Hematopoietic multipotent progenitor cell treated with erythropoietin and hydrocortisone succinate and interleukin-3 and kit ligand, for 17 days (in vitro differentiated cells): Measurements from ENCODE around the gene EPB41L2.
"Not testable (repeated sequence)": the region's sequence is repeated elsewhere in the genome, so short reads cannot be mapped to it uniquely, and the experiment has no call there.

Experiments used
- DNase-seq: peaks from one replicate; pipeline ENCODE4 v3.0.0-alpha.2; 2015; ENCODE audit warnings: low spot score

Gene EPB41L2

DNA sequence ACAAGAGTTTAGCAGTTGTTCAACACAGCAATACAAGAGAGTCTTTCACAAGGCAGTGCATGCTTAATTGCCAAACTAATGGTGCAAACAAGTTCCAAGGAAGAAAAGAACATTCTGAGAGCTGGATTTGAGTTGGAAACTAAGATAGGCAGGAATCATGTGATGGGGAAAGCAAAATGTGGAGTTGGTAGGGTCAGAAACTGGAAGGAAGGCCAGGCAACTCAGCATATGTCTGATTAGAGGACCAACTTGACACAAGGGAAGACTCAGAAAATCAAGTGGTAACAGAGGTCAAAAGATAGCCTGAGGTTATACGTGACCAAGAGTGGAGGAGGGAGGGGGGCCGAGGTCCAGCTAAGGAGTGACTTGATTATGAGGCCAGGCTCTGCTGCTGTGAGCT lies 118.6 kb downstream of the EPB41L2 start:
- no peak for DNase-seq

DNA sequence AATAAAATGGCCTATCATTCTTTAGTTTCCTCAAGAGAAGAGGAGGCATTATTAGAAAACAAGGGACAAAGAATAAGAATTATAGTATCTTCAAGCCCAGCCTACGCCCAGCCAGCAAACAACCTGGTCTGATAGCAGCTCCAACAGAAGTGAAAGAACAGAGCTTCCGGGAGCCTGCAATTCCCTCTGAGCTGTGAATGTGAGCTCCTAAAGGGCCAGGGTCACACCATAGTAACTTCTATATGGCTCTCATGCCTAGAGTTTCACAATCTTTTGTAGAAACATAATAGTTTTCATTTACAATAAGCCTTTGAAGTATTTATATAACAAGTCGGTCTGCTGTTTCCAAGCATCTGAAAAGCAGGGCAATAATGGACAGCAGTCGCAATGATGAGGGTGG lies 119.3 kb downstream of the EPB41L2 start:
- DNase-seq = no peak

DNA sequence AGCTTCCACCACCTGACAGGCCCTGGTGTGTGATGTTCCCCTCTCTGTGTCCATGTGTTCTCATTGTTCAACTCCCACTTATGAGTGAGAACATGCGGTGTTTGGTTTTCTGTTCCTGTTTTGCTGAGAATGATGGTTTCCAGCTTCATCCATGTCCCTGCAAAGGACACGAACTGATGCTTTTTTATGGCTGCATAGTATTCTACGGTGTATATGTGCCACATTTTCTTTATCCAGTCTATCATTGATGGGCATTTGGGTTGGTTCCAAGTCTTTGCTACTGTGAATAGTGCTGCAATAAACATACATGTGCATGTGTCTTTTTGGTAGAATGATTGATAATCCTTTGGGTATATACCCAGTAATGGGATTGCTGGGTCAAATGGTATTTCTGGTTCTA lies 120.3 kb downstream of the EPB41L2 start:
- DNase-seq = not testable (repeated sequence)

DNA sequence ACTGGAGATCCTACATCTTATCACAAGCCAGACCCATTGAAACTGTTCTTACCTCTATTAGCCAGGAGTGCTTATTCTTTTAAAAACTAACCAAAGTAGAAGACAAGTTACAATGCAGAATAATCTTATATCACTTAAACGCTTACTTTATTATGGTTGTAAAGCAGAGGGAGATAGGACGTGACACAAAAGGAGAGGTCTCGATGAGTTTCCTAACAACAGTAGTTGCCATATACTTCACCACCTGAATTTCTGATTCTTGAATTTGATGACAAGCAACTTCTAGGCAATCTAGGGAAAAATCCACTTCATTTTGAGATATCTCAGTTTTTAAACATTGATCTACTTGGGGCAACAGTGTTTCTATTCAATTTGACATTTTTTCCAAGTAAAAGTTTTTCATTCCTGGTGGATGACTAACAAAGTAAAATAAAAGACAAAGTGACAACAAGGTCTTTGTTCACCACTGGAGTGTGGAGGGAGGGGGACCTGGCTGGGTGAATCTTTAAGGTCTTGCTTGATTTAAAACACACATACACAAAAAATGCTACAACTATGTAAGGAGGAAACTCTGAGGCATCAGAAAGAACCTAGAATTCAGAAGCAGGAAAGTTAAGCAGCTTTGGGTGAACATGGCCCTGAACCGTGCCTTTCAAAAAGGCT lies 125.0 kb downstream of the EPB41L2 start:
- DNase-seq = no peak

DNA sequence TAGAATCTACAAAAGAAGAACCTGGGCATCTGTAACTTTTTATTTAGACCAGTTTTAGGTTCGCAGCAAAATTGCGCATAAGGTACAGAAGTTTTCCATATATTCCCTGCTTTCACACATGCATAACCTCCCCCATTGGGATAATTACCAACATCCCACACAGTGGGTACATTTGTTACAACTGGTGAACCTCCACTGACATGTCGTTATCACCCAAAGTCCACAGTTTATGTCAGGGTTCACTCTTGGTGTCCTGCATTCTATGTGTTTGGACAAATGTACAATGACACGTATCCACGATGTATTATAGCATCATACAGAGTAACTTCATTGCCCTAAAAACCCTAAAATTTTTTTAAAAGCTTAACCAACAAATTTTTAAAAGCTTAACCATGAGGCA lies 126.1 kb downstream of the EPB41L2 start:
- DNase-seq = no peak

DNA sequence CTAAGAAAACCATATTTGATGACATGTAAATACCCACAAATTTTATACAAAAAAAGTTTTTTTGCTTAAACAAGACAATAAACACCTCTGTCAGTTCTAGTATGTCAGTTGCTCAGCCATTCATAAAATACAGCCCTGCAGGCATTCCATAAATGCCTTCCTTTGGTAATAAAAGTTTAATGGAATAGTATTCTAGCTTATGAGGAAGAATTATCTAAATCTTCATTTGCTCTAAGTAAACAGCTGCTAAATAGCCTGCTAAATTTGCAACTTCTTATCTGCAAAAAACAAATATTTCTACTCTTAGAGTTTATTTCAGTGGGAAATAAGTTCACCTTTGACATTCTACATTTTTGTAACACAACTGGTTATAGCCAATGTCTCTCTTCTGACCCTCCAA lies 127.1 kb downstream of the EPB41L2 start:
- DNase-seq = no peak

DNA sequence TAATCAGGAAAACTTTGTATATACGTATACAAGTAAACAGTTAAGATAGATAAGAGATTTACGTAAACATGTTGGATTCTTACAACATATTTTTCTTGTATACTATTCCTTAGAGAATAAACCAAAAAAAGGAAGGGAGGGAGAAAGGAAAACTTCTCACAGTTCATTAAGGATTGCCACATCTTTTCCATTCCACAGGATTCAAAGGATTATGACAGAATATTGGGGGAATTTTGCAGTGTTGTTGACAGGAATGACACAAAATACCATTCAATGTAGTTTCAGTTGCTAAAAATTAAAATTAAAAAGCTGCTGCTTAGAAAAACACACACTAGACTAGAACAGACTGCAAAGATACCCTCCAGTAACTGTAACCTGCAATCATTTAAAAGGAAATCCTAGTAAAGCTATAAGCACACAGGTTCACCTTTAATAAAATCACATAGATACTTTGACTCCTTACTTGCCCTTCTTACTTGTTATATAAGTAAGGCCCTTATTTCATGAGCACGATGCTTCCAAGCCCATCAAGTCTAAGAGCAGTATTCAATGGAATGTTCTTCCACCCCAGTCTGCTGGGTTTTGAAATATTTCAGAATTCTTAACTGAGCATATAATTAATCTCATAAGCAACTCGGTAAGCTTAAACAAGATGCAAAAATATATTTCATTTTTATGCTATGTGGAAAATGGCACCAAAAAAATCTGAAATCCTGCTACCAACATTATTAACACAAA lies 128.0 kb downstream of the EPB41L2 start:
- DNase-seq = no peak

DNA sequence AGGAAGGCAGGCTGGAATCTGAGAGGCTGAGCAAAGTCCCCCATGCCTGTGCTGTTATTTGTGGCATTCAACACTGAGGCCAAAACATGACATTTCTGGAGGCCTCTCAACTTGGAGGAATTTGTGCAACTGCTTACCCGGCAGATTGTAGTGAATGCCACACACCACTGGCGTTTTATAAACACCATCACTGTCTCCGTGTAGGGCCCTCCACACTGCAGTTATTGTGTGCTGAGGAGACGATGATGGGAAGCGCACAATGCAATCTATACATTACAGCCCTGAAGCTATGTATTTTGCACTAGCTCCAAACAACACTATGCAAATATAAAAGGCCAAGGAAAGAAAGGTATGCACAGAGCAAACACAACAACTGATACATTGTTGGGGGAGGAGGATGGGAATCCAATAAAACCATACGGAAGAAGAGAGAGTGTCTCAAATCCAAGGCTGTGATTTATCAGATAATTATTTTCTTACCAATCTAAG lies 129.3 kb downstream of the EPB41L2 start:
- DNase-seq = no peak

DNA sequence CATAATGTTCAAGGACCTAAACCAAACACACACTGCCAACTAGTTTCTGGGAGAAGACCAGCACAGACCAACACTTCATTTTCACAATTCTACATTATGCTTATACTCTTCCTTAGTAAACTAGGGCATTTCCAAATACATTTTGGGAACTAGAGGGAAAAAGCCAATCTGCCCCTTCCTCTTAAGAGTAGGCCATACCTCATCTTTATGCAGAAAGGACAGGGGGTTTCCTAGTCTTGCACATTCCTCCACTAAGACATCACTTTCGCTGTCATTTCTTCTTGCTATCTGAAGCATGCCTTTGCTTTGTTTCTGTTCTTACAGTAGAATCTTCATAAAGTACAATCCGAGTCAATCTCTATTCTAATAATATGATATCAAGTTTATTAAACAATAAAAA lies 130.1 kb downstream of the EPB41L2 start:
- no peak for DNase-seq

DNA sequence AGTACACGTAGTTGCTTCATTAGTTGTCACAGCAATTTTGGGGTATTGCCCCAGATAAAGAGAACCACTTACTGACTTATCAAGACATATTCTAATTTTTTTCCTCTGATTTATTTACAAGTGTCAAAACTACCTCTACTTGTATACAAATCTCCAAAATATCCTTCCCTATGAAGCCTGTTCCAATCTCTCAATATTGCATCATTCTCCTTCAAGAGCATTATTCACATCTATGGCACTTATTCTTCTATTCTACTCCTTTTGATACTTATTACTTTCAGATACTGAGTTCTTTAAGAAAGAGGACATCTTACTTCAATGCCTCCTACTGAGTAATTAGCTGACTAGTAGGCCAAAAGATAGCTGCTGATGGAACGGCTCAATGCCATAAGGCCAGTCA lies 130.6 kb downstream of the EPB41L2 start:
- no peak for DNase-seq

DNA sequence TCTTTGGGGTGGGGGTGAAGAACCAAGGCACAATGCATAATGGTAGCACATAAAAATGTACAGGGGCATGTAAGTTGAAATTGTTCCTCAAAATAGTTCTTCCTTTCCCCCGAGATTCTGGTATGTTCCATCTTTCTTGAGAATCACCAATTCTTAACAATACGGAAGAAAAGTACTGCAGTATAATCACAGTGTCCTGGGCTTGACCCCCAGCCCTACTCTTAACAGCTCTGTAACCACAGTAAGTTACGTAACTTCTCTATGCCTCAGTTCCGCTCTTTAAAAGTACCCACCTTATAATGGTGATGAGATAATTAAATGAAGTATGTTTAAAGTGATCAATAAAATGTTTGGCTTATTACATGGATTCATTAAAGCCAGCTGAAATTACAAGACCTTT lies 131.4 kb downstream of the EPB41L2 start:
- no peak for DNase-seq

DNA sequence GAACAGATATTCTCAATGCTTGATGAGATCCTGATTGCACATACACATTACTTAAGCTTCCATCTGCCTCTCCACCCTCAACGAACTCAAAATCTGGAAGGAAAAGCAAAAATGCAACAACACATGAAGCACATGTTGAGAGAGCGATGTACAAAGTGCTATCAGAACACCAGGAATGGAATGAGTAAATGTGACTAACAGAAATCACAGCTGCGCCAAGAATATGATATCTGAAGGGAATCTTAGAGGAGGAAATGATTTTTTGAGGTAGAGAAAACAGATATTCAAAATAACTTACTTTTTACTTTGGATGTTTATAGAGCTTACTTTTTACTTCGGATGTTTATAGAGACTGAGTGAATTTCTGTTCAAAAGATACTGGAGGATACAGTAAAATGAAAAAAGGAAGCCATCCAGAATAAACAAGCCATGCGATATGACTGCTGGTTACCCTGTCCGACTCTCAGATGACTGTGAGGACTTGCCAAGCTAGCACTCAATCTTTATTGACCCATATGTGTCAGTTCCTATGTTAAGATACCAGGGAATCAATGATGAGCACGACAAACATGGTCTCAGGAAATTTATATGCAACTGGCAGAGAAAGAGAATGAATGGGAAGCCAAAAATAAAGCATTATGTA lies 133.9 kb downstream of the EPB41L2 start:
- no peak for DNase-seq

DNA sequence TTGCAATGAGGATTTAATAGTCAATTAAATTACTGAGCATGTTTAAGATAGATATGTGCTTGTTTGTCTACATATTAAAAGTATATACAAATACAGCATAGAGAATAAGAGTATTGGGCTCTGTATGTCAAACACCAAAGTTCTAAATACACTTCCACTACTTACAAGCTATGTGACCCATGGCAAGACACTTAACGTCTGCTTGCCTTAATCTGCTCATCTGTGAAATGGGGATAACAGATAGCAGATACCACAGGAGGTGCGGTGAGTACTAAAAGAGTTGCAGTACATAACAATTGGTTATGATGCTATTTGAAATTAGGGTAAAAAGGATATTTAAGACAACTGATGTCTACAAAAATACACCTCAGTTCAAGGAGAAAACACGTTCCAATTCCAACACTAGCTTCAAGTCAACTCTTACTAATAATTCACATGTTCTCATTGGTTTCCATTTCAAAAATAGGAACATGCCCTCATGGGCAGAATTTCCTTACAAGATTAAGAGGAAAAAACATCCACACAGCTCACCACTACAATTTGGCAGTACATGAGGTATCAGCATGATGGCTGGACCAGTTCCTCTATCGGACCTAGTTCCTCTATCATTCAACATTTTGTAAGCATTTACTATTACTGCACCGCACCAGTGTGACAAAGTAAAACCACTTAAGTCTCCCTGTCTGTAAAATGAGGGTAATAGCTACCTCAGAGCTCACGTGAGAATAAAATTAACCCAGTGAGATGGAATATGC lies 134.7 kb downstream of the EPB41L2 start:
- DNase-seq = no peak

DNA sequence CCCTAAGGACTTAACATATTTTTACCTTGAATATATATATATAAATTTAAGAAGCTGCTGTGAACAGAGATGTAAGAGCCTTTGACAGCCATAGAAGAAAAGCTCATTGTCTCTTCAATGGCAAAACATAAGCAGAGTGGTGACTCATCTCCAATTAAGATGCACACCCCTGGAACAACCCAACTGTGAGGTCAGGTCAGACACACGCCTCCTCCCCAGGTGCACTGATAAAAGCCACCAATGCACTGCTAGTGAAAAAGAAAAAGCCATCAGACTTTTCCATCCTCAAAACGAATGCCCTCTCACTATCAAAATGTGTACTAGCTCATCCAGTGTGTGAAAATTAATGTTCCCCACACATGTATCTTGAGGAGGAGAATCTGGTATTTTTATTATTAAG lies 135.7 kb downstream of the EPB41L2 start:
- DNase-seq = no peak

DNA sequence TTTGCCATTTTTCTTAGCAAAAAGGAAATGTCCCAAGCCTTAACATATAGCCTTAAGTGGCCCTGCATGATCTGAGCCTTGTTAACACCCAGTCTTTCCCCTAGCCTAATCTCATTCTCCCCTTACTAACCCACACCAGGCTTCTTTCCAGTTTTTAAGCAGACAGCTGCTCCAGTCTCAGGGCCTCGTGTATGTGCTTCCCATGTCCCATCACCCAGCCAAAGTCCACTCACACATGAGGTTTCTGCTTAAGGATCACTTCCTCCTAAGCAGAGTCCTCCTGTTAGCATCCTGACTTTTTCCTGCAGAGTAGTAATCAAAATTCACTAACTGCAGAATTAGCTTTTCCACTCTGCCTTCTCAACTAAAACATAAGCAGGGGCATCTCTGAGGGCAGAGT lies 139.7 kb downstream of the EPB41L2 start:
- DNase-seq = no peak

DNA sequence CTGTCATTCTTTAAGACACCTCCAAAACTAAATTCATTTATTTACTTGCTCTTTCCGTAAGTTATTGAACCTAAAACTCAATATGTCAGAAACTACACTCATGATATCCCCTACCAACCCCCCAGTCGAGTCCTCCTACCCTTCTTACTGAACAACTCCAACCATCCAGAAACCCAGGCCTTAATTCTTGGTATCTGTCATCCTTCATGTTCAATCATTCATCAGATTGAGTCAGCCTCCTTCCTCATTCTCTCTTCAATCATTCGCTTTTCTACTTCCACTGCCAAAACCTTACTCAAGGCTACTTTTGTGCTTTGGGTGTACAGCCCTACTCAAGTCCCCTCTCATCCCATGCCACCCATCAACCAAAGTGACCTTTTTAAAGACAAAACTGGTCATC lies 140.1 kb downstream of the EPB41L2 start:
- no peak for DNase-seq

DNA sequence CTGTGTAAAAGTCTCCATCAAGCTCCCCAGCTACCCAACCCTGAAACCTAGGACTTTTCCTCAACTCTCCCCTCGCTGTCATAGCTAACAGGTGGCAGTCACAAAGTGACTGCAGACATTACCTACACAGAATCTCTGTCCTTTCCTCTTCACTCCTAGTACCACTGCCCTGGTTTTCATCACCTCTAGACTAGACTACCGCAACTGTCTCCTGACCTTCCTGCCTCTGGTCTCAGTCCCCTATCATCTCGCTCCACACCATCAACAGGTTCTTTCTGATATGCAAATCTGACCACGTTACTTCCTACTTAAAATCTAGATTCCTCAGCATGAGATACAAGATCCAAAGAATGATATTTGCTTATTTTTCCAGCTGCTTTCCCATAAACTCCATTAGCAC lies 142.1 kb downstream of the EPB41L2 start:
- DNase-seq = no peak

DNA sequence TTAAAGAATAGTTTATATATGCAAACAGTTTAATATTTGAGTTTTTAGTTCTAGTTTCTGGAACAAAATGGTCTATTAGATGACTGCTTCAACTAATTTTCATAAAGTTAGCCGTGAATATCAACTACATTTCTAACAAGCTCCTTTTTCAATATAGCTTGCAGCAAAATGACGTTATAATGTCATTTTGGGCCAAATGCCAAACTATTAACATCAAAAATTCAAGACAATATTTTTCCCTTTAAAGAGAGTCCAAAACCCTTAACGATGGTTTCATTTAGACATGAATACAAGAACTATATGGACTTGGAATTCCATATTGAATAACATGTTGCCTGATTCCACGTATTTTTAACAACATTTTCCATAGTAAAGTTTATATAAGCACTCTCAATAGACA lies 144.9 kb downstream of the EPB41L2 start:
- no peak for DNase-seq

DNA sequence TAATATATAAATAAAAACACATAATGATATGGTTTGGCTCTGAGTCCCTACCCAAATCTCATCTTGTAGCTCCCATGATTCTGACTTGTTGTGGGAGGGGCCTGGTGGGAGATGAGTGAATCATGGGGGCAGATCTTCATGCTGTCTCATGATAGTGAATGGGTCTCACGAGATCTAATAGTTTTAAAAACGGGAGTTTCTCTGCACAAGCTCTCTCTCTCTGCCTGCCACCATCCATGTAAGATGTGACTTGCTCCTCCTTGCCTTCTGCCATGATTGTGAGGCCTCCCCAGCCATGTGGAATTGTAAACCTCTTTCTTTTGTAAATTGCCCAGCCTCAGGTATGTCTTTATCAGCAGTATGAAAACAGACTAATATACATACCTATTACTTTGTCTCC lies 147.4 kb downstream of the EPB41L2 start:
- DNase-seq = not testable (repeated sequence)

DNA sequence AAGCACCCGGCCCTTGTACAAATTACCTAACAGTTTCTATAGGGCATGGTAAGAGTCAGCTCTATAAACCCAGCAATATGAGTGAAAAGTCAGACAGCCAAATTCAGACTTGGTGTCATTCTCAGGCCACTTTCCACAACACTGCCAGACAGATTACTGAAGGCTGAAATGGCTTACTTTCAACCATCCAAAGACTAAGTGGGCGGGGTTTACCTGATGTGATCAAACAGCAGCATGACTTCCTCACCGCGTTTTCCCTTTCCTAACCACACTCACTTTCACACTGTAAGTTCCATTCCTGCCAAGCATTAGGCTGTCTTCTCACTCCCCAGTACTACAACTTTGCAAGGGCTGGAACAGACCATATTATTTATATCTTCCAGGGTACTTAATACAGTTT lies 149.9 kb downstream of the EPB41L2 start:
- no peak for DNase-seq

DNA sequence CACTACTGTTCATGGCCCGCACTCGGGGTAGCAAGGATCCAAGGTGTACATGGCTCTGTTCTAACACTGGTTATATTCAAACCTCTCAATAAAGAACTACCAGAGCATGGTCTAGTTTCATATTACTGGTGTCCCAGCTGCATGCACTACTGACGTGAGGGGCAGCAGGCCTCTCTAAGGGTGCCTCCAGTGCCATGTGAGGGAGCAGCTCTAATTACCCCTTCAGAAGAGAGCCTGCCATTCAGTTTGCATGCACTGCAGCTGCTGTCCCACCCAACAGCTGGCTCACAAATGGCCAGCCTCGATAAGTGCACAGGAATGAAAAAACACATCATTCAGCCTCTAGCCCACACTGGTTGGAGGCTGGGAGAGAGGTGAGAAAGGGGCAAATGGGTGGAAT lies 150.6 kb downstream of the EPB41L2 start:
- no peak for DNase-seq

DNA sequence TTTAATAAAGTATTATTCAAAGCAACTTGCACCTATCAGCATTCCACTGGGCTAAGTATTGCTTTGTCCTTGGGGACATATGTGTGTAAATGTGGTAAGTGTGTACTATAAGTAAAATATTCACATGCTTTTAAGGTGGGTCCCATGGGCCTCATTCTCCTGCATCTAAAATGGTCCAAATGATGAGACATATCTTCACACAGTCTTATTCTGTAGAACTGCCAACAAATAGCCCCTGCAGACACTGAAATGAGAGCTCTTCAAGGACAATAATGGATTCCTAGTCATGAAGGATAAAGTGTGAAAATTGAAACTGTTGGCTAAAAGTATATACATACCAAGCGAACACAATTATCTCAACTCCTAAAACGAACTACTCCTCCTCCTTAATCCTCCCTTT lies 154.1 kb downstream of the EPB41L2 start:
- no peak for DNase-seq

DNA sequence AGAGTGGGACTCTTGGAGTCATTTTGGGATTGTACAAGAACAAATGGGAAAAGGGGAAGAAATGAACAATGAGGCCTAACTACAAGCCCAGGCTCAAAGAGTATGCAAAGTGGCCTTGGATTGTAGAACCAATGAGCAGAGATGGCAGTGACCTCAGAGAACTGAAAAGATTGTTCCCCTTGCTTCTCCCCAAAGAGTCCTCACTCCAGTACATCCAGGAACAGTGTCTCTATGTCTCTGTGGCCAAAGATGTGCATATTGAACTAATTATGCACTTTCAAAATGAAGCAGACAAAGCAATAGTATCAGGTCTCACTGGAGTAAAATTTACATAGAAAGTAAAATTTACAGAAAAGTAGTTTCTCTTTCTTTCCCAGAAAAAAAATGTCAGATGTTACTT lies 154.9 kb downstream of the EPB41L2 start:
- DNase-seq = no peak
